IMR-90 (cell line): ENCODE measurements around the gene SLAMF6.

Source experiments
- BHLHE40 ChIP-seq: fragments of 150-350 bp; IDR thresholded peaks from 2 replicates; pipeline ENCODE4 v1.6.1; 2016; ENCODE audit warnings: mild to moderate bottlenecking, low read depth, low read length
- CEBPB ChIP-seq: IDR thresholded peaks from 2 replicates; pipeline ENCODE4 v1.6.1; 2012; ENCODE audit warnings: low read depth, low read length, improper control_type of control experiment
- CHD1 ChIP-seq: IDR thresholded peaks from 2 replicates; pipeline ENCODE4 v1.6.1; 2012; ENCODE audit warnings: low read depth, low read length, improper control_type of control experiment
- FOS ChIP-seq: fragments of 150-350 bp; IDR thresholded peaks from 2 replicates; pipeline ENCODE4 v1.6.1; 2016; ENCODE audit warnings: low read depth, low read length
- MAFK ChIP-seq: IDR thresholded peaks from 2 replicates; pipeline ENCODE4 v1.6.1; 2012; ENCODE audit warnings: low read depth, low read length, improper control_type of control experiment
- MXI1 ChIP-seq: IDR thresholded peaks from 2 replicates; pipeline ENCODE4 v1.6.1; 2012; ENCODE audit warnings: low read depth, mild to moderate bottlenecking, low read length, moderate library complexity, borderline replicate concordance
- NFE2L2 ChIP-seq: fragments of 150-350 bp; IDR thresholded peaks from 2 replicates; pipeline ENCODE4 v1.6.1; 2016; ENCODE audit warnings: low read depth, mild to moderate bottlenecking, low read length
- POLR2A ChIP-seq: IDR thresholded peaks from 2 replicates; pipeline ENCODE4 v1.6.1; 2012; ENCODE audit warnings: mild to moderate bottlenecking, low read depth, low read length
- RAD21 ChIP-seq: IDR thresholded peaks from 2 replicates; pipeline ENCODE4 v1.6.1; 2012; ENCODE audit warnings: low read length, improper control_type of control experiment
- RFX5 ChIP-seq: IDR thresholded peaks from 2 replicates; pipeline ENCODE4 v1.8.0; 2012; ENCODE audit warnings: low read depth, mild to moderate bottlenecking, low read length, moderate library complexity
- SMC3 ChIP-seq: fragments of 150-350 bp; IDR thresholded peaks from 2 replicates; pipeline ENCODE4 v1.6.1; 2016; ENCODE audit warnings: low read depth, mild to moderate bottlenecking, antibody characterized with exemption, low read length, moderate library complexity
- TF ChIP-seq, protein P1 (sequence below): conservative IDR thresholded peaks from 2 replicates; pipeline ENCODE4 v1.5.1; 2012; ENCODE audit warnings: mild to moderate bottlenecking, low read depth, low read length, improper control_type of control experiment
- TF ChIP-seq, protein P2 (sequence below): fragments of 150-350 bp; IDR thresholded peaks from 2 replicates; pipeline ENCODE4 v1.6.1; 2016; ENCODE audit warnings: low read depth, mild to moderate bottlenecking, low read length, moderate library complexity, borderline replicate concordance
- TF ChIP-seq, protein P3 (sequence below): fragments of 150-350 bp; IDR thresholded peaks from 2 replicates; pipeline ENCODE4 v1.6.1; 2017; ENCODE audit warnings: mild to moderate bottlenecking, antibody characterized with exemption, low read length, low read depth

DNA sequence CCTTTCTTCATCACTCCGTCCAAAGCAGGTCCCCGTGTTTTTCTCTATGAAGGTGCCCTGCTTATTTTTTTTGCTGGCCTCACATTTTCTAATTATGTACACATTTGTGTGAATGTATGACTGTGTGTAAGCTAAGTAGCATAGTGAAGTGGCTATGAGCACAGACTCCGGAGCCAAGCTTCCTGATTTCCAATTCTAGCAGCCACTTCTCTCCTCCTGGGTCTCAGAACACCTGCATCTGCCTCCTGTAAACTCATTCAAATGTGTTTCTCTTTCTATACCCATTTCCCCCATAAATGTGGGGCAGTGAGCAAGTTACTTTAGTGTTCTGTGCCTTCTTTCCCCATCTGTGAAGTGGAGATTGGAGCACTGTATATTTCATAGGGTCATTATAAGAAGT, 2.1 kb downstream of the SLAMF6 start:
- no peak for TF ChIP-seq POLR2A
- TF ChIP-seq, protein P1, sequence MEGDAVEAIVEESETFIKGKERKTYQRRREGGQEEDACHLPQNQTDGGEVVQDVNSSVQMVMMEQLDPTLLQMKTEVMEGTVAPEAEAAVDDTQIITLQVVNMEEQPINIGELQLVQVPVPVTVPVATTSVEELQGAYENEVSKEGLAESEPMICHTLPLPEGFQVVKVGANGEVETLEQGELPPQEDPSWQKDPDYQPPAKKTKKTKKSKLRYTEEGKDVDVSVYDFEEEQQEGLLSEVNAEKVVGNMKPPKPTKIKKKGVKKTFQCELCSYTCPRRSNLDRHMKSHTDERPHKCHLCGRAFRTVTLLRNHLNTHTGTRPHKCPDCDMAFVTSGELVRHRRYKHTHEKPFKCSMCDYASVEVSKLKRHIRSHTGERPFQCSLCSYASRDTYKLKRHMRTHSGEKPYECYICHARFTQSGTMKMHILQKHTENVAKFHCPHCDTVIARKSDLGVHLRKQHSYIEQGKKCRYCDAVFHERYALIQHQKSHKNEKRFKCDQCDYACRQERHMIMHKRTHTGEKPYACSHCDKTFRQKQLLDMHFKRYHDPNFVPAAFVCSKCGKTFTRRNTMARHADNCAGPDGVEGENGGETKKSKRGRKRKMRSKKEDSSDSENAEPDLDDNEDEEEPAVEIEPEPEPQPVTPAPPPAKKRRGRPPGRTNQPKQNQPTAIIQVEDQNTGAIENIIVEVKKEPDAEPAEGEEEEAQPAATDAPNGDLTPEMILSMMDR, result no peak
- no peak for TF ChIP-seq RAD21
- no peak for TF ChIP-seq MAFK
- no peak for TF ChIP-seq FOS
- no peak for TF ChIP-seq SMC3
- TF ChIP-seq, protein P2, sequence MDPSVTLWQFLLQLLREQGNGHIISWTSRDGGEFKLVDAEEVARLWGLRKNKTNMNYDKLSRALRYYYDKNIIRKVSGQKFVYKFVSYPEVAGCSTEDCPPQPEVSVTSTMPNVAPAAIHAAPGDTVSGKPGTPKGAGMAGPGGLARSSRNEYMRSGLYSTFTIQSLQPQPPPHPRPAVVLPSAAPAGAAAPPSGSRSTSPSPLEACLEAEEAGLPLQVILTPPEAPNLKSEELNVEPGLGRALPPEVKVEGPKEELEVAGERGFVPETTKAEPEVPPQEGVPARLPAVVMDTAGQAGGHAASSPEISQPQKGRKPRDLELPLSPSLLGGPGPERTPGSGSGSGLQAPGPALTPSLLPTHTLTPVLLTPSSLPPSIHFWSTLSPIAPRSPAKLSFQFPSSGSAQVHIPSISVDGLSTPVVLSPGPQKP, result no peak
- TF ChIP-seq CEBPB, result no peak
- TF ChIP-seq CHD1, result no peak
- no peak for TF ChIP-seq BHLHE40
- TF ChIP-seq, protein P3, sequence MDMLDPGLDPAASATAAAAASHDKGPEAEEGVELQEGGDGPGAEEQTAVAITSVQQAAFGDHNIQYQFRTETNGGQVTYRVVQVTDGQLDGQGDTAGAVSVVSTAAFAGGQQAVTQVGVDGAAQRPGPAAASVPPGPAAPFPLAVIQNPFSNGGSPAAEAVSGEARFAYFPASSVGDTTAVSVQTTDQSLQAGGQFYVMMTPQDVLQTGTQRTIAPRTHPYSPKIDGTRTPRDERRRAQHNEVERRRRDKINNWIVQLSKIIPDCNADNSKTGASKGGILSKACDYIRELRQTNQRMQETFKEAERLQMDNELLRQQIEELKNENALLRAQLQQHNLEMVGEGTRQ, result no peak
- TF ChIP-seq NFE2L2, result no peak
- TF ChIP-seq RFX5, result no peak
- TF ChIP-seq MXI1, result no peak
